Middle frontal gyrus (tissue), 1 donor: ENCODE measurements around the gene EREG.
"Not testable (repeated sequence)": the region's sequence is repeated elsewhere in the genome, so short reads cannot be mapped to it uniquely, and the experiment has no call there.

Experiments
- DNase-seq: peaks from one replicate; pipeline ENCODE4 v3.0.0-alpha.2; 2015; ENCODE audit warnings: low spot score; ENCODE audit errors: extremely low spot score

Gene EREG

GRCh38 chr4:74364652-74365491 lies at the start of gene EREG:
TSS of gene EREG (plus strand) at chr4:74365145. CDS start at chr4:74365309, 164 bp downstream.
- DNase-seq: no peak

- no peak for DNase-seq
Observed at GRCh38 chr4:74315376-74315775, 49.6 kb upstream of the EREG start.

GRCh38 chr4:74316397-74316796 lies 48.5 kb upstream of the EREG start:
- DNase-seq: no peak

- DNase-seq: no peak
Observed at GRCh38 chr4:74317616-74318246, 47.2 kb upstream of the EREG start.

GRCh38 chr4:74318276-74318675 lies 46.7 kb upstream of the EREG start:
- DNase-seq: no peak

GRCh38 chr4:74319470-74319869 lies 45.5 kb upstream of the EREG start:
- DNase-seq: no peak

GRCh38 chr4:74320559-74321118 lies 44.3 kb upstream of the EREG start:
- peak; percentile 9 for DNase-seq

GRCh38 chr4:74322301-74322700 lies 42.6 kb upstream of the EREG start:
- no peak for DNase-seq

GRCh38 chr4:74323663-74324062 lies 41.3 kb upstream of the EREG start:
- DNase-seq: no peak

GRCh38 chr4:74324262-74324661 lies 40.7 kb upstream of the EREG start:
- no peak for DNase-seq

- no peak for DNase-seq
Observed at GRCh38 chr4:74325886-74326285, 39.1 kb upstream of the EREG start.

- no peak for DNase-seq
Observed at GRCh38 chr4:74327762-74328161, 37.2 kb upstream of the EREG start.

GRCh38 chr4:74328501-74328900 lies 36.4 kb upstream of the EREG start:
- DNase-seq: no peak

GRCh38 chr4:74329307-74329706 lies 35.6 kb upstream of the EREG start:
- DNase-seq: no peak

- DNase-seq: no peak
Observed at GRCh38 chr4:74330295-74330750, 34.6 kb upstream of the EREG start.

- DNase-seq: no peak
Observed at GRCh38 chr4:74331252-74331651, 33.7 kb upstream of the EREG start.

- DNase-seq: no peak
Observed at GRCh38 chr4:74331944-74332343, 33.0 kb upstream of the EREG start.

- no peak for DNase-seq
Observed at GRCh38 chr4:74334636-74335035, 30.3 kb upstream of the EREG start.

- no peak for DNase-seq
Observed at GRCh38 chr4:74335341-74336021, 29.5 kb upstream of the EREG start.

GRCh38 chr4:74338792-74339333 lies 26.1 kb upstream of the EREG start:
- DNase-seq: no peak

GRCh38 chr4:74339501-74339900 lies 25.4 kb upstream of the EREG start:
- no peak for DNase-seq

- not testable (repeated sequence) for DNase-seq
Observed at GRCh38 chr4:74340421-74340820, 24.5 kb upstream of the EREG start.
